HepG2 (cell line): ENCODE results near the gene ALPK1. TPM values are rescaled to one million over a fixed set of nuclear protein-coding genes. Genes with fewer than 3 reads are reported as not detected.
"Not testable (repeated sequence)": the region's sequence is repeated elsewhere in the genome, so short reads cannot be mapped to it uniquely, and the experiment has no call there.

Experiments
- ATAC-seq: fragments of 200-7000 bp; cut with Tn5 transposase; 3 replicates; pipeline ENCODE4 v1.9.1; 2020; ENCODE audit warnings: mild to moderate bottlenecking, moderate library complexity
- BruUV-seq: library from RNA; stranded (reverse); fragments of 400-500 nt; replicated peaks from 2 replicates; lab custom pipeline; 2021; lab: Mats Ljungman, UMichigan
- CTCF ChIA-PET: fragments of 300-600 bp; formaldehyde crosslinking; extraction: SDS; loops from one replicate; lab custom pipeline; 2021; ENCODE audit warnings: low total read pairs, inconsistent platforms, low intra/inter-chr PET ratio; lab: Yijun Ruan, JAX
- POLR2A ChIA-PET: fragments of 350-600 bp; sonication (Branson Sonifier 250); formaldehyde crosslinking; loops from one replicate; lab custom pipeline; 2020; ENCODE audit warnings: antibody characterized with exemption, inconsistent platforms; lab: Yijun Ruan, JAX
- DNase-seq: peaks from one replicate; pipeline ENCODE4 v3.0.0-alpha.2; 2015; ENCODE audit warnings: low spot score
- FAIRE-seq: peaks from 3 replicates; lab custom pipeline; 2011; peaks lifted over from hg19 to GRCh38; lab: Jason Lieb, UNC
- H2AFZ ChIP-seq: one replicate; pipeline ENCODE4 v1.6.1; 2011; ENCODE audit warnings: low read length, inconsistent platforms
- H3K27ac ChIP-seq: fragments of 300-600 bp; 3 replicates; pipeline ENCODE4 v1.8.0; 2011; ENCODE audit warnings: mixed run types, mild to moderate bottlenecking, mixed read lengths, low read length, inconsistent platforms; ENCODE audit not compliant: insufficient read depth; ENCODE audit errors: extremely low read length
- H3K27me3 ChIP-seq, 2 experiments: fragments of 200-600 bp in 1 of 2; 2 replicates in 1 of 2; 3 replicates in 1 of 2; pipeline versions ENCODE4 v1.6.0 to v1.8.0; 2011; ENCODE audit warnings: low read length in 2 of 2, mild to moderate bottlenecking in 2 of 2, moderate library complexity in 2 of 2, inconsistent platforms in 1 of 2; ENCODE audit not compliant: insufficient read depth in 2 of 2, control insufficient read depth in 1 of 2
- H3K36me3 ChIP-seq, 2 experiments: fragments of 200-600 bp in 1 of 2; replicated peaks in 1 of 2; 2 replicates in 1 of 2; 3 replicates in 1 of 2; pipeline versions ENCODE4 v1.5.1 to v1.8.0; 2011; ENCODE audit warnings: low read length in 2 of 2, inconsistent platforms in 1 of 2; ENCODE audit not compliant: insufficient read depth in 2 of 2, control insufficient read depth in 1 of 2
- H3K4me1 ChIP-seq: 2 replicates; pipeline ENCODE4 v1.5.1; 2012; ENCODE audit warnings: low read length, inconsistent platforms; ENCODE audit not compliant: insufficient read depth
- H3K4me2 ChIP-seq: 2 replicates; pipeline ENCODE4 v1.6.0; 2011; ENCODE audit warnings: low read depth, low read length, inconsistent platforms
- H3K4me3 ChIP-seq, 3 experiments: fragments of 200-600 bp in 1 of 3; sonication (generic), shearing (Covaris generic) in 1 of 3; replicated peaks in 1 of 3; 2 replicates each; pipeline ENCODE4 v1.5.1; 2011 to 2016; ENCODE audit warnings: low read length in 3 of 3, inconsistent platforms in 2 of 3, low read depth in 2 of 3, mild to moderate bottlenecking in 2 of 3, control low read depth in 1 of 3, mixed read lengths in 1 of 3; ENCODE audit not compliant: insufficient read depth in 1 of 3
- H3K79me2 ChIP-seq: one replicate; pipeline ENCODE4 v1.6.1; 2011; ENCODE audit warnings: low read length, inconsistent platforms; ENCODE audit not compliant: insufficient read depth
- H3K9ac ChIP-seq: 2 replicates; pipeline ENCODE4 v1.6.0; 2011; ENCODE audit warnings: mild to moderate bottlenecking, low read depth, low read length, inconsistent platforms; ENCODE audit not compliant: insufficient read depth
- H3K9me3 ChIP-seq: 2 replicates; pipeline ENCODE4 v1.5.1; 2012; ENCODE audit warnings: mild to moderate bottlenecking, low read length
- H4K20me1 ChIP-seq: 2 replicates; pipeline ENCODE4 v1.6.0; 2011; ENCODE audit warnings: inconsistent platforms, mild to moderate bottlenecking, low read length, moderate library complexity; ENCODE audit not compliant: insufficient read depth
- CENPT ChIP-seq: sonication (generic); formaldehyde crosslinking; IDR thresholded peaks from 2 replicates; pipeline ENCODE4 v1.8.0; 2022; ENCODE audit warnings: low read depth, mild to moderate bottlenecking, moderate library complexity, missing genetic modification reagents
- GFI1 ChIP-seq: sonication (generic); formaldehyde crosslinking; IDR thresholded peaks from 2 replicates; pipeline ENCODE4 v1.5.0; 2020; ENCODE audit warnings: missing genetic modification reagents, mild to moderate bottlenecking, borderline replicate concordance
- HDAC6 ChIP-seq: fragments of 200-600 bp; sonication (generic); IDR thresholded peaks from 2 replicates; pipeline ENCODE4 v1.7.0; 2017; ENCODE audit warnings: mild to moderate bottlenecking, antibody characterized with exemption, low read length, low read depth
- RFX1 ChIP-seq: fragments of 450-650 bp; IDR thresholded peaks from 2 replicates; pipeline ENCODE4 v1.6.1; 2017
- SMAD3 ChIP-seq: sonication (generic); formaldehyde crosslinking; IDR thresholded peaks from 2 replicates; pipeline ENCODE4 v1.4.0; 2020; ENCODE audit warnings: missing genetic modification reagents
- TEF ChIP-seq: sonication (generic); formaldehyde crosslinking; IDR thresholded peaks from 2 replicates; pipeline ENCODE4 v1.5.0; 2020; ENCODE audit warnings: missing genetic modification reagents
- TMF1 ChIP-seq: sonication (generic); formaldehyde crosslinking; IDR thresholded peaks from 2 replicates; pipeline ENCODE4 v1.8.1; 2022; ENCODE audit warnings: low read depth, missing genetic modification reagents
- XRCC5 ChIP-seq: fragments of 200-400 bp; formaldehyde crosslinking; optimal IDR thresholded peaks from 2 replicates; pipeline ENCODE3; 2017; ENCODE audit warnings: mild to moderate bottlenecking, low read length
- ZBTB46 ChIP-seq: sonication (generic); formaldehyde crosslinking; IDR thresholded peaks from 2 replicates; pipeline ENCODE4 v1.4.0; 2020; ENCODE audit warnings: mild to moderate bottlenecking, missing genetic modification reagents, borderline replicate concordance
- ZKSCAN8 ChIP-seq: IDR thresholded peaks from 2 replicates; pipeline ENCODE4 v1.6.1; 2016; ENCODE audit warnings: borderline replicate concordance, missing genetic modification reagents, missing compliant biosample characterization
- ZNF274 ChIP-seq: sonication (generic); formaldehyde crosslinking; IDR thresholded peaks from 2 replicates; pipeline ENCODE4 v1.5.1; 2020; ENCODE audit warnings: mild to moderate bottlenecking, missing genetic modification reagents
- ZNF564 ChIP-seq: sonication (generic); formaldehyde crosslinking; IDR thresholded peaks from 2 replicates; pipeline ENCODE4 v1.8.1; 2023; ENCODE audit warnings: mild to moderate bottlenecking, missing genetic modification reagents
- WGBS: methylation state at CpG from one replicate; pipeline ENCODE4 v1.1.6; 2017; ENCODE audit warnings: low lambda C conversion rate; 5-methylcytosine and 5-hydroxymethylcytosine counted together
- in situ Hi-C: cut with HindIII; loops from 2 replicates; pipeline ENCODE4 v1.10.0; 2017; ENCODE audit warnings: low pct_unique_long_range_greater_than_20kb; ENCODE audit not compliant: extremely low pct_ligation_motif_present
- intact Hi-C: fragments of 100-400 bp; cut with micrococcal nuclease; formaldehyde crosslinking; loops from one replicate; pipeline ENCODE4 v1.10.0; 2022; ENCODE audit not compliant: unreplicated experiment
- polyA plus RNA-seq, 8 experiments: library from polyadenylated mRNA; depleted of rRNA in 3 of 8; stranded (reverse) in 7 of 8; unstranded in 1 of 8; fragments of >200 nt; fragmentation: Illumina TruSeq in 4 of 8; extraction: Trizol in 4 of 8; gene quantifications; 2 replicates each; pipeline versions ENCODE4 v1.2.1 to v1.2.3, GENCODE V29; 2011 to 2016; ENCODE audit warnings: low read depth in 4 of 8, missing spikeins in 1 of 8, mixed read lengths in 1 of 8; ENCODE audit not compliant: insufficient read depth in 1 of 8
- total RNA-seq, 5 experiments: library from RNA; depleted of rRNA; stranded (reverse); fragments of >200 nt; fragmentation: Illumina TruSeq; extraction: Trizol; gene quantifications; 2 replicates each; pipeline ENCODE4 v1.2.3, GENCODE V29; 2016; ENCODE audit warnings: low read depth in 1 of 5

The ALPK1 gene
- total and polyA plus RNA-seq, 2 of the 13 experiments (the other 11 are each of a cell fraction or from before 2014, with no cell fraction given): 0.61 to 1.3 TPM

DNA sequence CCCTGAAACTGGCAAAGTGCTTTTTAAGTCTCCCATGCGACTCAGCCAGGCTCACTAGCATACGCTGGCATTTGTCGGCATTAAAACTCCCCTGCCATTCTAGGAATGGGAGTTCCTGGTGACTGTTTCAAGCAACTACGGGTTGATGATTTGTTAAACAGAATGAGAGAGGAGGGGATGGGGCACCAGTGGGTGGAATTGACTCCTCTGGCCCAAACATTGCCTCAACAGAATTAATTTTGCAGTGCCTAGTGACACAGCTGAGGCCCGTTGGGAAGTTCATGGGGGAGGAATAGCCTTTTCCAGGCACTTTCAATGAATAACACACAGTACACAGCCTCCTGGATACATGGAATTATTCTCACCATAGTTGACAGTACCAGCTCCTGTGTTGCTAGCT is 188.8 kb downstream of the ALPK1 start:
- no peak overlapping the region for H3K9ac ChIP-seq
- ATAC-seq (no peak), FAIRE-seq (no peak)
- H3K4me2 ChIP-seq: no peak overlapping the region
- WGBS: 48% methylated on average over 5 of the region's 5 CpGs
- no peaks in the 10 kb centered on the region for H3K36me3 ChIP-seq
- no TSS peak for BruUV-seq
- in situ Hi-C loops: no loop called here
- H4K20me1 ChIP-seq: no peaks in the 10 kb centered on the region
- H3K27ac ChIP-seq: no peak overlapping the region
- H3K4me1 ChIP-seq: no peaks in the 10 kb centered on the region
- H3K27me3 ChIP-seq: peaks cover 0 to 5% of the 10 kb centered on the region in 2 experiments; a peak in 1 of 5 replicates
- POLR2A ChIA-PET: no interaction called here
- CTCF ChIA-PET: no interaction called here
- intact Hi-C loops: no loop called here
- no peaks in the 10 kb centered on the region for H3K79me2 ChIP-seq
- H3K9me3 ChIP-seq: peaks cover 21% of the 10 kb centered on the region
- no peak for TF ChIP-seq XRCC5
- TF ChIP-seq CENPT (CRISPR knock-in tag): no peak
- no peak for TF ChIP-seq ZBTB46 (CRISPR knock-in tag)
- no peak for TF ChIP-seq TMF1 (CRISPR knock-in tag)
- no peak for TF ChIP-seq ZNF274 (CRISPR knock-in tag)
- no peak for TF ChIP-seq RFX1
- no peak for TF ChIP-seq ZNF564 (CRISPR knock-in tag)
- no peak for TF ChIP-seq HDAC6
- no peak for TF ChIP-seq GFI1 (CRISPR knock-in tag)
- TF ChIP-seq ZKSCAN8: no peak
- no peak for TF ChIP-seq SMAD3 (CRISPR knock-in tag)
- TF ChIP-seq TEF (CRISPR knock-in tag): no peak
- TF ChIP-seq, all 625 proteins: peak for 0
- Histone ChIP-seq H3K4me3 (no peak overlapping the region), H2AFZ (no peak overlapping the region)
- DNase-seq: no peak

DNA sequence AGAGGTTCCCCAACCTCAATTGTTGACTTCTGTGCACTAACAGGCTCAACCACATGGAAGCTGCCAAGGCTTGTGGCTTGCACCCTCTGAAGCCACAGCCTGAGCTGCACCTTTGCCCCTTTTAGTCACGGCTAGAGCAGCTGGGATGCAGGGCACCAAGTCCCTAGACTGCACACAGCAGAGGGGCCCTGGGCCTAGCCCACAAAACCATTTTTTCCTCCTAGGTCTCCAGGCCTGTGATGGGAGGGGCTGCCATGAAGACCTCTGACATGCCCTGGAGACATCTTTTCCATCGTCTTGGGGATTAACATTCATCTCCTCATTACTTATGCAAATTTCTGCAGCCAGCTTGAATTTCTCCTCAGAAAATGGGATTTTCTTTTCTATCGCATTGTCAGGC is 193.6 kb downstream of the ALPK1 start:
- FAIRE-seq, BruUV-seq, intact Hi-C loops: not testable (repeated sequence)

More for the DNA sequence above, 193.6 kb downstream of the ALPK1 start:
- H2AFZ ChIP-seq, POLR2A ChIA-PET, H3K27me3 ChIP-seq, ATAC-seq, H3K4me3 ChIP-seq, H3K4me2 ChIP-seq, H3K79me2 ChIP-seq, in situ Hi-C loops, H3K9ac ChIP-seq, CTCF ChIA-PET, H3K27ac ChIP-seq, H4K20me1 ChIP-seq, H3K36me3 ChIP-seq, DNase-seq, H3K4me1 ChIP-seq: not testable (repeated sequence)
- WGBS: 33% methylated on average over 3 of the region's 3 CpGs
- H3K9me3 ChIP-seq: peaks cover 14% of the 10 kb centered on the region
